NOMO-1 (cell line): ENCODE data around the gene STOX2.

ENCODE experiments used
- DNase-seq, 2 experiments: peaks; one replicate each; lab custom pipeline; 2025; ENCODE audit not compliant: unreplicated experiment in 2 of 2; lab: John Stamatoyannopoulos, UW

STOX2 gene

GRCh38 chr4:184066584-184067300 is 161.6 kb downstream of the STOX2 start:
- no peak for DNase-seq

- DNase-seq, result no peak
These were observed 162.9 kb downstream of the STOX2 start for GRCh38 chr4:184067931-184068554.
